Measurements from ENCODE around the gene ADAMTSL3.
A peak's percentile ranks its signal among the peaks of the same experiment; 100 is the strongest.
"Not testable (repeated sequence)": the region's sequence is repeated elsewhere in the genome, so short reads cannot be mapped to it uniquely, and the experiment has no call there.

ADAMTSL3 gene

DNA sequence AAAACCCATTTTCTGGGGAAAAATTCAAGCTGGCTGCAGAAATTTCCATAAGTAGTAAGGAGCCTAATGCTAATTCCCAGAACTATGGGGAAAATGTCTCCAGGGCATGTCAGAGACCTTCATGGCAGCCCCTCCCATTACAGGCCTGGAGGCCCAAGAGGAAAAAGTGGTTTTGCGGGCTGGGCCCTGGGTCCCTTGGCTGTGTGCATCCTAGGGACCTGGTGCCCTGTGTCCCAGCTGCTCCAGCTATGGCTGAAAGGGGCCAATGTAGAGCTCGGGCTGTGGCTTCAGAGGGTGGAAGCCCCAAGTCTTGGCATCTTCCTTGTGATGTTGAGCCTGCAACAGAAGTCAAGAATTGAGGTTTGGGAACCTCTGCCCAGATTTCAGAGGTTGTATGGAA lies 48.4 kb downstream of the ADAMTSL3 start:
- not testable (repeated sequence) for DNase-seq

- DNase-seq, result no peak
Measured at GRCh38 chr15:83708328-83708727, 54.4 kb downstream of the ADAMTSL3 start.

- no peak for DNase-seq
Measured at GRCh38 chr15:83709241-83709640, 55.3 kb downstream of the ADAMTSL3 start.

- DNase-seq, result no peak
Measured at GRCh38 chr15:83709811-83710210, 55.9 kb downstream of the ADAMTSL3 start.

DNA sequence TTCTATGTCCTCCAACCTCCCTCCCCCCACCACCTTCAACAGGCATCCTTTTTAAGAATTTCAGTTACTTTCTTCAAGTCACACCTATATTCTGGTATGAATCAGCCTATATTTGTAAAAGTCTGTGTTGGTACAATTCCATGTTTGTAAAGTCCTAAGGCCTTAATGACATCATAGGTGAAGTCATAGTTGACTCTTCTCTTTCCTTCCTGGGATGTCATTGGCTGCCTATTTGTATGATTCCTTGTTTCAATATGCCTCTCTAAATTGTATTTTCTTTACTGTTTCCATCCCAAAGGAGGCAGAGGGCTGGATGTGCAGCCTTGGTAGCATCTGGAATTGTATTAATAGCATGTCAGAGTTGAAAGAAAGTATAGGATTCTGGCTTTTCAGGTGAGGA lies 56.5 kb downstream of the ADAMTSL3 start:
- no peak for DNase-seq

GRCh38 chr15:83711236-83711635 lies 57.3 kb downstream of the ADAMTSL3 start:
- DNase-seq, result no peak

DNA sequence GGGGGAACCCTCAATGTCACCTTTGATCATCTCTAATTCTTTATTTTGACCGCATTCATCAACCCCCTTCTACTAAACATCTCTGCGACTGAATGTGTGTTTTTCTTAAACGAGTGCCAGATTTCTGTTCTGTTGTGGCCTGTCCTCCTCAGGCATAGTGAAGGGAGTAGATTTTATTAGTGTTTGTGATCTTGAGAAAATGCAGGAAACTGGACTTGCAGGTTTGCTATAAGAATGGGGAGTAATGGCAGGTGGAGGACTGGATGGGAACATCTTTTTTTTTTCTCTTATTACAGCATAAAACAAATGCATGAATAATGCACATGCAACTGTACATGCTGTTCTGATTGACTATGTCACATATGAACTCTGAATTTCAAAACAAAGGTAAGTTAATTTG lies 59.3 kb downstream of the ADAMTSL3 start:
- no peak for DNase-seq

DNA sequence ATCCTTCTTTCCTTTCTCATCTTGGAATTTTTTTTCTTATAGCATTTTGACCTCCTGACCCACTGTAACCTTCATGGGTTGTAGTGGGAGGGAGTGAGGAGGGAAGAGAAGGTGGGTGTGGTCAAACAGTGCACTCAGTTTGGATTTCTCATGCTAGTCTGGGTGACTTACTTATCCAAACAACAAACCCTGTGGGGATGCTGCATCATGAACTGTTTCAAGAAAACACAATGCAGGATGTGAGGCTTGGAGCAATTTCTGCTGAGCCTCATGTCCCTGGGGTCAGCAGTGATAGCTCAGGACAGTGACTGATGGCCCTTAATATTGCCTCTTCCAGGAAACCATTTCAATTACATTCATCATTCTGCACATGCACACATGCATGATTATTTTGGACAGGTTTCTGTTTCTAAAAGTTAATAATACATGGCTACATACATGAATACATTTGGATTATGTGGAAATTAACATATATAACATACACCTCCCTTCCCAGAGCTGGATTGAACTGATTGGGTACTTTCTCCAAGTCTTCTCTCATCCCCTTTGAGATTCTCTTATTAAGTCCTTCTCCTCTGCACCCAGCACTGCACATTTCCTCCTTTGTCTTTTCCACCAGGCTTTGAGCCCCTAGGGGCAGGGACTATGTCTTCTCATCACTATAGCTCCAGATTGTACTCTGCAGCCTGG lies 61.2 kb downstream of the ADAMTSL3 start:
- DNase-seq, result no peak

DNA sequence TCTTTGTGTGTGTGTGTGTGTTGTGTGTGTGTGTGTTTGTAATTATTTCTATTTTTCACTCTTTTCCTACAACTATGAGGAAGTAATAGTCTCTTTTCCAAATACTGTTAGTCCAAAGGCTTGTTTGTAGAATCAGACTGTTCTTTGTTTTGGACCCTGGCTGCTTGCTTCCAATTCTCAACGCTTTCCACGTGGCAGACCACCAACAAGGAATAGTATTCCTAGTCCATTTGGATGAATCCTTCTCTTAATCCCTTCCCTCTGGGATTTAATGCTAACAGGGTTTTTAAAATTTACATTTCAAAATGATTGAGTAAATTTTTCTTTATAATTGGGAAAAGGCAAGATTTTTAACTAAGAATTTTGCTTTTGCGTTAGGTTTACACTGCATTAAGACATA lies 62.7 kb downstream of the ADAMTSL3 start:
- no peak for DNase-seq

GRCh38 chr15:83717010-83717409 lies 63.1 kb downstream of the ADAMTSL3 start:
- no peak for DNase-seq

- DNase-seq, result no peak
Measured at GRCh38 chr15:83720468-83720867, 66.5 kb downstream of the ADAMTSL3 start.

- no peak for DNase-seq
Measured at GRCh38 chr15:83721031-83721430, 67.1 kb downstream of the ADAMTSL3 start.

GRCh38 chr15:83721981-83722380 lies 68.1 kb downstream of the ADAMTSL3 start:
- DNase-seq, result no peak

GRCh38 chr15:83723216-83723615 lies 69.3 kb downstream of the ADAMTSL3 start:
- DNase-seq, result no peak

DNA sequence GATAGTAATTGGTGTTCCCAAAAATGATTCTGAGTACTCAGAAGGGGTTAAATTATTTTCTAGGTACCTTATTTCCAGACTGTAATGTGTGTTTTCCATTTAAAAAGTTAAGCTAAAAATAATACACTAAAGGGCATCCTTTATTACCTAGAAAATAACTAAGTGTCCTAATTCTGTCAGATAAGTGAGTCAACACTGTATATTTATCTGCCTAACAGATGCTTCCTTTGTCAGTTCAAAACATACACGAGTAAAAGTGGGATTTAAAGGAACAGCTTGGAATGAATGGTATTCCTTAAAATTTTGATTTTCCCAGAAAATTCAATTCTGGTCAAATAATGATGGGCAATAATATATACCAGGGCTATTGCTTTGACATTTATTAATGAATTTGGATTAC lies 78.3 kb downstream of the ADAMTSL3 start:
- DNase-seq, result no peak

DNA sequence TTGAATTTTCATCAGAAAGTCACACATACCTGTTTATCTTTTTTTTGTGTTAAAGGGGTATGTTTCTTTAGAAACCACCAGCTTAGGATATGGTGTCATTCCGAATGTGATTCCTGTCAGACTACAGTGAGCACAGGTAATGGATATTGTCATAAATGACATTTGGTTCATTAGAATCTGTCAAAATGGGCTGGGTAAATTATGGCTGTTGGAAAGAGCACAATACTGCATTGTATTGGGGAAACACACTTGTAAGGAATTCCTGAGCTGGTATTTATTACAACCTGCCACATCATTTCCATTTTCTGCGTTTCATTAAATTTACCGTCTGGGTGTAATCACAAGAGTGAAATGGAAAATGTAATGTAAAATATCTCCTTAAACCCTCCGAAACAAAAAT lies 78.8 kb downstream of the ADAMTSL3 start:
- no peak for DNase-seq

DNA sequence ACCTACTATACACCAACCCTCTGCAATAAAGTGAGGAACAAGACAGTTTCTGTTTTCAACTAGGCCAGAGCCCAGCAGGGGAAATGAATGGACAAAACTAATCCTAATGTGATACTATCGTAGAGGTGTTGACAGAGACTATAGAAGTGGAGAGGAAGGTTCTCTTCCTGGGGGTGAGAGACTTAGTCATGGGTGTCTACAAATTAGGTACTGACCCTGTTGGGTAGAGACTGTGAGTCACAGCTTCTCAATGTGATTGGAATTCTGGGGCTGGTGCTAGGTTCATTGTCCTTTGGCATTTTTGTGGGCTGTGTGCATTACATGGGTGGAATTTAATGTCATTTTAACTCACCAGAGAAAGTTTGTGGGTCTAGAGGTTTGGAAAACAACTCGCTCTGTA lies 79.3 kb downstream of the ADAMTSL3 start:
- DNase-seq, result peak; percentile 91

GRCh38 chr15:83733691-83734090 lies 79.8 kb downstream of the ADAMTSL3 start:
- DNase-seq, result no peak

DNA sequence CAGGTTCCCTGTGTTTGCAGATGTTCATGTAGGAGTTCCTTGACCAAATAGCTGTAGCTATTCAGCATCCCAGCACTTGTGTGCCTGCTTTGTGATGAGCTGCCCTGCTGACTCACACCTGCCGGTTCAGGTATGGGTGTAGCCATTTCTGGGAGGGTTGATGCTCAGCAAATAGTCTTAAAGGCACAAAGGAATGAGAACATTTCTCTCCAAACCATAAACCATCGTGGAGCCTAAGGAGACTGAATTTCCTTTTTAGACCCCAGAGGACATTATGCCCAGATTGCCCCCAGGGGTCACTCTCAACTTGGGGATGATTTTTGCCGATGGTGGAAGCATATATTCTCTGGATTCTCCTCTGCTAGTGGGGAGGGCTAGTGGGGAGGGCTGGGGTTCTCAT lies 80.6 kb downstream of the ADAMTSL3 start:
- DNase-seq, result peak; percentile 84

- DNase-seq, result no peak
Measured at GRCh38 chr15:83739629-83740028, 85.7 kb downstream of the ADAMTSL3 start.

DNA sequence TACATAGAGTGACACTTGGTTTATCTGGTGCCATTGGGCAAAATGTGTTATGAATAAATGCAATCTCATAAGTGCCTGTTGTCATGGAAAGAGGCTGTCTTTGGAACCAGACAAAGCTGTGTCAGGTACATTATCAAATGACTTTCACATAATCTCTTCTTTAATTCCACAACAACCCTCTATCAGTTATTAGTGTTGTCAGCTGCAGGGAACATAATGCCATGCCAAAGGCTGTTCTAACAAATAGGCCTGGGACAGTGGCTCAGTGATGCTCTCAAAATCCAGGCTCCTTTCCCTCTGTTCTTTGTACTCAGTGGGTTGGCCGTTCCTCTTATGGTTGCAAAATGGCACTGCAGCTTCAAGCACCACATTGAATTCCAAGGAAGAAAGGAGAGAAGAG lies 91.8 kb downstream of the ADAMTSL3 start:
- no peak for DNase-seq

GRCh38 chr15:83746231-83746630 lies 92.3 kb downstream of the ADAMTSL3 start:
- no peak for DNase-seq

DNA sequence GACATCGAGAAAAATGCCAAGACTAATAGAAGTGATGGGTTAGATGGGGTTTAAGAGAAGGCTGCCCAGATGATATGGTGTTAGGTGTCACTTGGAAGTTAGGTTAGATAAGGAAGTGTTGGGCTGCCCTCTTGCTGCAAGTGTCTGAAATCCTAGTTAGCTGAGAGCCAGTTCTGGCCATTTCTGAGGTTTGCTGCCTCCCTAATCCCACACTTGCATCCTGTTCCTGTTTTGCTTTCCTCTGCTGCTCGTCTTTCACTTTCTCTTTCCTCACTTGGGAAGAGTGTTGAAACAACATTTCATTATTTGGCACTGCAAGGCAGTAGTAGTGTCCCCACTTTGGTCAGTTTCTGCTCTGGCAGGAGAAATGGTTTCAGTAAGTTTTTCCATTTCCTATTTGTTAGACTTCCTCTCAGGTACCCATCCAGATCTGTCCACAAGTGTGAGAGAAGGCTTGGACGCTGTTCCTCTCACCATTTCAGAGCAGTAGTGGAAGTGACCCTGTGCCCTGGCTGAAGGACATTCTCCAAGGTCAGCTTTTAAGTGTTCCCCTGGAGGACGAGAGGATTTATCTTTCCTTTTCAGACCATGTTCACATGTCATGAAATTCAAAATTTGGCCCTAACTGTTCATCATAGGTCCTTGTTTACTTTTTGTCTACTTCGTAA lies 93.3 kb downstream of the ADAMTSL3 start:
- no peak for DNase-seq

DNA sequence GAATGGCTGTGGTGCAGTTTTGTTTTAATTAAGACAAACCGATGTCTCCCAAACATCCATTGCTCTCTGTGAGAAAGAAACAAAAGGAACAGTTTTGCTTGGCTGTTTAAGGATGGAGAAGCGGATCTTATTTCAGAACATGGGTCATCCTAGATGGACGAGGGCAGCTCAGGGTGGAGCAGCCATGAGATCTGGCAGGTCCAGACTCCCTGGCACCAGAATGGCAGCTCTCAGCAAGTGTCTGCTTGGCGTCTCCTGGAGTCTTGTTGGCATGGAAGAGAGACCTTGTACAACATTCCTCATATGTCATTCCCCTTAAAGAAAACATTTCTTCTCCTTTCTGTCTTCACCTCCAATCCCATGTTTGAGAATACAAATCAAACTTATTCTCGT lies 93.8 kb downstream of the ADAMTSL3 start:
- no peak for DNase-seq
